GM18526 (cell line): Measurements from ENCODE around the gene DPP7.

ENCODE experiments used
- POLR2A ChIP-seq: IDR thresholded peaks from 3 replicates; pipeline ENCODE4 v1.6.1; 2011; ENCODE audit not compliant: insufficient read length; ENCODE audit errors: extremely low read depth

Gene DPP7

GRCh38 chr9:137087409-137087925 lies 27.1 kb downstream of the DPP7 start:
- no peak for TF ChIP-seq POLR2A

GRCh38 chr9:137086531-137087408 lies 27.8 kb downstream of the DPP7 start, which contains the start of gene MAN1B1:
Gene MAN1B1 (plus strand): TSS chr9:137086985. CDS start chr9:137087000, 15 bp downstream.
- peak; percentile 61 for TF ChIP-seq POLR2A

DNA sequence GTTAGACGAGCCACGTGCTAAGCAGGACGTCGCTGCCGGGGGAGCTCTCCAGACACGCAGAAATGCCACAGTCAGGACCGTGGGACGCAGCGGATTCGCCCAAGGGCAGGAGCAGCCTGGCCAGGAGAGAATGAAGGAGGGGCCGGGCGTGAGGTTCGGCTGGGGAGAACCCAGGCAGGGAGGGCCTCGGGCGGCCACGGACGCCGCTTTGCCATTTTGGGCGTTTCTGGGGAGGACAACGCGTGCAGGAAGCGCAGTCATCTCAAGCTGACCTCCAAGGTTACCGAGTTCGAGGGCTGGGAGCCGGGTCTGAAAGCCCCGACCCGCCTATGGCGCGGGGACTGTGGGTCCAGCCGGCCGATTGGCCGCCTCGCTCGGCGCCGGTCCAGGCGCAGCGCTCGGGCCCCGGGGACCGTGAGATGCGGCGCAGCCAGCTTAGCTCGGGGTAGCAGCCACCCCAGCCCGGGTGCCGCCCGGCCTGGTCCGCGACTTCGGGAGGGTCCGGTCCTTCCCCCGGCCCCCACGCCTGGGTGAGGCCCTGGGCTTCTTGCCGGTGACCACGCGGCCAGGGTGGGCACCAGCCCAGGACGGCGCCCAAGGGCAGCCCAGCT lies 28.5 kb downstream of the DPP7 start:
- no peak for TF ChIP-seq POLR2A

DNA sequence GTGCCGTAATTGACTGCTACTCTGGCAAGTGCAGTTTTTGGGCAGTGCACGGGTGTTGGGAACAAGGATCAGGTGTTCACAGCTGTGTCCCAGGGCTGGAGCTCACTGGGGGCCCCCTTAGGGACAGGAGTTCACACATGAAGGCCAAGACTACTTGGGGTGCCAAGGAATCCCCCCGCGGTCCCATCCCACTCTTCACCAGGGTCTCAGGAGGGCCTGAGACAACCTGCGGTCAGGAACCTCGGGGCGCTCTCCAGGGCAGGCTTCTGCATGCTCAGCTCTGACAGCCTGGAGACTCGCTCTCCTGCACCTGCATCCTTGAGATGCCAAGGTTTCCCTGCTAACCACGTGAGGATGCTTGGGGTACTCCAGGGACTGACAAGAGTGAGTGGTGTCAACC lies 30.0 kb downstream of the DPP7 start:
- no peak for TF ChIP-seq POLR2A

DNA sequence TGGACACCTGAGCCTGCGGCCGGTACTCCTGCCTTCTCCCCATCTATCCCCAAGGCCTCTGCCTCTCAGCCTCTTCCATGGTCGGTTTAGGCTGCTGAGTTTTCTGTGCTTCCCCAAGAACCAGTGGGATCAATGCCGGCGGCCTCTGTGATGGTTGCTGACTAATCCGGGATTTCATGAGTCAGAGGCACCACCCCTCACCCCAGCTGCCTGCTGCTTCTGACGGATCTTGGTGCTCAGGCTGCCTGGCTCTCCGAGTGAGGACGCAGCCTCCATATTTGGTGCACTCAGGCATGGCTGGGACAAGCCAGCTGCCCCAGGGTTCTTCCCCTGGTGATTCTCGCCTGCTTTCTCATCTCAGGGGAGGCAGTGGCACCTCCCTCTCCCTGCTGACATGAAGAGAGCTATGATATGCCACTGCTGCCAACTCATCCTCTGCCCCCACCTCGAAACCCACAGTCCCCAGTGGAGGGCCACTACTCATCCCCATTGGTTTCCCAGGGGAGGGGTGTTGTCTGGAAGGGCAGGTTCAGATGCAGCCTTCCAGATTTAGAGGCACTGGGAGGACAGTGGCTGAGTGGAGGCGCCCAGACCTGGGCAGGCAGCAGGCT lies 31.0 kb downstream of the DPP7 start:
- TF ChIP-seq POLR2A = no peak

- TF ChIP-seq POLR2A = no peak
These were observed 31.6 kb downstream of the DPP7 start for GRCh38 chr9:137082925-137083290.

DNA sequence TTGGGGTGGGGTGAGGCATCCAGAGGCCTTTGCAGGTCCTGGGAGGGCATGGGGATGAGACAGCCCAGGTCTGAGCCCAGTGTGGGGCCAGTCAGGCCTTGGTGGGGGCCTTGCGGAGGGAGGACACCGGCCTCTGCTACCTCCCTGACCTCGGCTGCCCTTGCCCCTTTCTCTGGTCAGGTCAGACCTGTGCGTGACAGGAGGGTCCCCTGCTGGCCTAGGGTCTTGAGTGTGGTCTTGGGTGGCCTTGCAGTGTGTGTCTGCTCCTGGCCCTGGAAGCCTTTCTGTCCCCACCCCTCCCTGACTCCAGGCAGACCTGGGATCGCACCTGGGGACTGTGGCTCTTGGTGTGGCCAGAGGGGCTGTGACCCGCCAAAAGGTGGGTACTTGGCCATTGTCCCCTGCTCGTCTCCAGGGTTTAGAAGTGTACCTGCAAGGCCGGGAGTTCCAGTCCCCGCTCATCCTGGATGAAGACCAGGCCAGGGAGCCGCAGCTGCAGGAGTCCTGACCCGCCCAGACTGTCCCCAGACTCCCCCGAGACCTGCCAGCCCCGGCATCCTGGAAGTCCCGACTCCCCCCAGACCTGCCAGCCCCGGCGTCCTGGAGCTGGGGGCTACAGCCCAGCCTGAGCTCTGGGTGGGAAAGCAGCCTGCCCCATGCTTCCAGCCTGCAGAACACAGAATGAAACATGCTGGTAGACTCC lies 32.2 kb downstream of the DPP7 start:
- no peak for TF ChIP-seq POLR2A

DNA sequence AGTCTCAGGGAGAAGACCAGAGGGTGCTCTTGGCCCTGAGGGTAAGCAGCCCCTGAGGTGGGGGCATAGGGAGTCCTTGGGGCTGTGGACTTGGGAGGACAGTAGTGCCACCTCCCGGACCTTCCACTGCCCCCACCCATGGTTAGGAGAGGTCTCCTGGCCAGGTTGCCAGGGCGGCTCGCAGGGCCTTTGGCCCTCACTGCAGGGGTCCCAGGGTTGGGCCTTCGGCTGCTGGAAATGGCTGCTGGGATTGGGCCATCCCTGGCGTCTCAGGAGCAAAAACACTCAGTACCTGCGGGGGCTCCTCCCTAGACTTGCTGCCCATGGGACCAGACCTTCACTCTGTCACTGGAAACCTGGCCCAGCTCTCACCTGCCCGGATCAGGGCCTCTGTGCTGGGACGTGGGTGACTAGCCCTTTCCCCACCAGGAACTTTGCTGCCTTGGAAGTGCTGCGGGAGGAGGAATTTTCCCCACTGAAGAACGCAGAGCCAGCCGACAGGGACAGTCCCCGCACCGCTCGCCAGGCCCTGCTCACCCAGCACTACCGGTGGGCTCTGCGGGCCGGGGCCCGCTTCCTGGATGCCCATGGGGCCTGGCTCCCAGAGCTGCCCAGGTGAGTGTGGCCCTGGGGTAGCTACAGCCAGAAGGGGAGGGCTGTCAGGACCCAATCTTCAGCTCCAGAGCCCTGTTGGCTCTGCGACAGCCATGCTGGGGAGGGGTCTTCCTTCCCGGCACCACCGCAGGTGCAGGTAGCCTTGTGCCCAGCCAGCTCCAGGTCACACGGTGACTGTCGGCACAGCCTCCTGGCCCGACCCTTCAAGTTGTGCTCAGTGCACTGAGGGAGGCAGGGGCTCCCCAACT lies 34.0 kb downstream of the DPP7 start:
- TF ChIP-seq POLR2A = no peak

- no peak for TF ChIP-seq POLR2A
These were observed 35.1 kb downstream of the DPP7 start for GRCh38 chr9:137079401-137079787.

DNA sequence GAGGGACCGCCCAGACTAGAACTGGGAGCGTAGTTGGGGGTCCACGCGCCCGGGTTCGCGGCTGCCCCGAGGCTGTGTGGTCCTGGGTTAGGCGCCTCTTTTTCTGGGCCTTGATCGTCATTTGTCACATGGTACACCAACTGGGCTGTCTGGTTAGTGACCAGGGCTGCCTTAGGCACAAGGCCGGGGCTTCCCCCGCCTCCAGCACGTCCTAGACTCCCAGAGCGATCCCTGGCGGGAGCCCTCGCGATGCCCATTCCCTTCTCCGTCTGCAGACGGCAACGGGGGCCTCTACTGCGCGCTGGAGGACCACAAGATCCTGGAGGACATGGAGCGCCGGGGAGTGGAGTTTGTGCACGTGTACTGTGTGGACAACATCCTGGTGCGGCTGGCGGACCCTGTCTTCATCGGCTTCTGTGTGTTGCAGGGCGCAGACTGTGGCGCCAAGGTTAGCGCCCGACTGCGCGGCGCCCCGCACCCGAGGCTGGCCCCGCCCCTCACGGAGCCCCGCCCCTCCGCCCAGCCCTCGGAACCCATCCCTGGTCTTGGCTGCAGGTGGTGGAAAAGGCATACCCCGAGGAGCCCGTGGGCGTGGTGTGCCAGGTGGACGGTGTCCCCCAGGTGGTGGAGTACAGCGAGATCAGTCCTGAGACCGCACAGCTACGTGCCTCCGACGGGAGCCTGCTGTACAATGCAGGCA lies 35.7 kb downstream of the DPP7 start:
- TF ChIP-seq POLR2A = no peak

DNA sequence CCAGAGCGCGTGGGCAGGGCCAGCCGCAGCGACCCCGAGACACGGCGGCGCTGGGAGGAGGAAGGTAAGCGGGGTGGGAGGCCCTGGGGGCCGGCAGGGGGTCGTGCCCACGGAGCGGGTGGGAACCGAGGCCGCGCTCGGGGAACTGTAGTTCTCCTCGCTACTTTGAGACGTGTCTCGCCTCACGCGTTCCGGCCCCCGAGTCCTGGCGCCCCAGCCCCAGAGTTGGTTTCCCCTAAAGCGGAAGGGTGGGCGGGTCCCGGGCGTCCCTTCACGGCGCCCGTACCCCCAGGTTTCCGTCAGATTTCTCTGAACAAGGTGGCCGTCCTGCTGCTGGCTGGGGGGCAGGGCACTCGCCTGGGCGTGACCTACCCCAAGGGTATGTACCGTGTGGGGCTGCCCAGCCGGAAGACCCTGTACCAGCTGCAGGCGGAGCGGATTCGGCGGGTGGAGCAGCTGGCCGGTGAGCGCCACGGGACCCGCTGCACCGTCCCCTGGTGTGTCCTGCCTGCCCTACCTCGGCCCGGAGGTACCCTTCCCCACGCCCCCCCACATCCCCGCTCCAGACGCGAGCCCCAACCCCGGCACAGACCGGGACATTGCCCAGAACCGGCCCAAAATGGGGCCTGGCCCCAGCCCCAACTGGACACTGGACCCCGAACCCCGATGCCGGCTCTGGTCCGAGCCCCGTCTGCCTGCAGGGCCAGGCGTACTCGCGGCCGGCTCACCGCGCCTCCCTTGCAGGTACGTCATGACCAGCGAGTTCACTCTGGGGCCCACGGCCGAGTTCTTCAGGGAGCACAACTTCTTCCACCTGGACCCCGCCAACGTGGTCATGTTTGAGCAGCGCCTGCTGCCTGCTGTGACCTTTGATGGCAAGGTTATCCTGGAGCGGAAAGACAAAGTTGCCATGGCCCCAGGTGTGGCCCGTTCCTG lies 36.5 kb downstream of the DPP7 start:
- peak; percentile 1 for TF ChIP-seq POLR2A

- TF ChIP-seq POLR2A = peak; percentile 56
These were observed 37.4 kb downstream of the DPP7 start, which contains the start of gene UAP1L1 for GRCh38 chr9:137077010-137077747. Gene UAP1L1 (plus strand): TSS chr9:137077517. CDS start chr9:137077533, 16 bp downstream.
